OCI-LY7 (cell line): ENCODE measurements around the gene FBN1. TPM values are rescaled to one million over a fixed set of nuclear protein-coding genes. Genes with fewer than 3 reads are reported as not detected.

Experiments
- BruUV-seq: library from RNA; stranded (reverse); fragments of 400-500 nt; replicated peaks from 2 replicates; lab custom pipeline; 2021; lab: Mats Ljungman, UMichigan
- CTCF ChIA-PET: fragments of 300-600 bp; sonication (Branson Sonifier 250); formaldehyde crosslinking; loops from one replicate; lab custom pipeline; 2022; ENCODE audit warnings: antibody characterized with exemption; ENCODE audit not compliant: unreplicated experiment; lab: Charles Lee
- POLR2A ChIA-PET: fragments of 300-600 bp; sonication (Branson Sonifier 250); formaldehyde crosslinking; loops from one replicate; lab custom pipeline; 2022; ENCODE audit warnings: antibody characterized with exemption; lab: Charles Lee
- DNase-seq: peaks from one replicate; pipeline ENCODE4 v3.0.0-alpha.2; 2015; ENCODE audit warnings: low spot score
- H2AFZ ChIP-seq: fragments of 200-600 bp; sonication (generic), shearing (Covaris generic); 2 replicates; pipeline ENCODE4 v1.6.1; 2014; ENCODE audit warnings: mild to moderate bottlenecking, antibody characterized with exemption, low read length, moderate library complexity
- H3K27ac ChIP-seq: fragments of 200-600 bp; sonication (generic); 2 replicates; pipeline ENCODE4 v1.5.1; 2014; ENCODE audit warnings: mixed run types, low read depth, mild to moderate bottlenecking, moderate library complexity, low read length, inconsistent platforms; ENCODE audit not compliant: poor library complexity, severe bottlenecking
- H3K36me3 ChIP-seq: fragments of 200-600 bp; sonication (generic); 2 replicates; pipeline ENCODE4 v1.6.1; 2014; ENCODE audit warnings: mild to moderate bottlenecking, antibody characterized with exemption, low read length, moderate library complexity, mixed read lengths; ENCODE audit not compliant: insufficient read depth
- H3K4me1 ChIP-seq: fragments of 200-600 bp; sonication (generic); 2 replicates; pipeline ENCODE4 v1.5.1; 2014; ENCODE audit warnings: mild to moderate bottlenecking, low read length; ENCODE audit not compliant: insufficient read depth, poor library complexity, severe bottlenecking
- H3K4me2 ChIP-seq: fragments of 200-600 bp; sonication (generic); 2 replicates; pipeline ENCODE4 v1.6.1; 2014; ENCODE audit warnings: mild to moderate bottlenecking, low read length
- H3K4me3 ChIP-seq: fragments of 200-600 bp; sonication (generic); 2 replicates; pipeline ENCODE4 v1.5.1; 2014; ENCODE audit warnings: mild to moderate bottlenecking, low read depth, low read length; ENCODE audit not compliant: poor library complexity, severe bottlenecking
- H3K79me2 ChIP-seq: fragments of 200-600 bp; sonication (generic); 2 replicates; pipeline ENCODE4 v1.6.1; 2016; ENCODE audit warnings: low read depth, mild to moderate bottlenecking, low read length, moderate library complexity, mixed read lengths; ENCODE audit not compliant: insufficient read depth
- H3K9me2 ChIP-seq: fragments of 200-600 bp; sonication (generic); 2 replicates; pipeline ENCODE4 v1.6.1; 2016; ENCODE audit warnings: mild to moderate bottlenecking, low read length, mixed read lengths; ENCODE audit not compliant: insufficient read depth
- H3K9me3 ChIP-seq: fragments of 200-600 bp; sonication (generic); 2 replicates; pipeline ENCODE4 v1.6.1; 2014; ENCODE audit warnings: mild to moderate bottlenecking, mixed run types, low read length, mixed read lengths
- H4K20me1 ChIP-seq: fragments of 200-600 bp; sonication (generic); 2 replicates; pipeline ENCODE4 v1.6.1; 2014; ENCODE audit warnings: mild to moderate bottlenecking, antibody characterized with exemption, low read length, moderate library complexity, mixed read lengths; ENCODE audit not compliant: insufficient read depth
- EZH2phosphoT487 ChIP-seq: fragments of 200-600 bp; sonication (generic); IDR thresholded peaks from 2 replicates; pipeline ENCODE4 v1.6.1; 2018; ENCODE audit warnings: low read depth, borderline replicate concordance, mild to moderate bottlenecking, mixed run types, antibody characterized with exemption, low read length, moderate library complexity, mixed read lengths
- intact Hi-C: fragments of 100-400 bp; cut with micrococcal nuclease; formaldehyde crosslinking; loops from one replicate; pipeline ENCODE4 v1.10.0; 2022; ENCODE audit not compliant: unreplicated experiment
- total RNA-seq, 2 experiments: library from RNA; depleted of rRNA in 1 of 2; stranded (reverse); fragments of >200 nt in 1 of 2; shearing (Covaris generic) in 1 of 2; gene quantifications; 2 replicates each; pipeline ENCODE4 v1.2.3, GENCODE V29; 2014 to 2022
- TF ChIP-seq, protein P1 (sequence below): fragments of 200-600 bp; sonication (generic); conservative IDR thresholded peaks from 2 replicates; pipeline ENCODE4 v1.5.1; 2014; ENCODE audit warnings: mild to moderate bottlenecking, antibody characterized with exemption, low read length, moderate library complexity, mixed read lengths

The FBN1 gene
- total RNA-seq, 2 experiments from 2014 or later: 0.68 to 1.0 TPM

- BruUV-seq: no TSS peak
- intact Hi-C loops: no loop called here
- DNase-seq: no peak
- H3K4me1 ChIP-seq: no peaks in the 10 kb centered on the region
- CTCF ChIA-PET: no interaction called here
- no peaks in the 10 kb centered on the region for H4K20me1 ChIP-seq
- H3K9me3 ChIP-seq: no peaks in the 10 kb centered on the region
- H3K27ac ChIP-seq: no peak overlapping the region
- H3K9me2 ChIP-seq: no peaks in the 10 kb centered on the region
- no peak overlapping the region for H3K4me2 ChIP-seq
- TF ChIP-seq, protein P1, sequence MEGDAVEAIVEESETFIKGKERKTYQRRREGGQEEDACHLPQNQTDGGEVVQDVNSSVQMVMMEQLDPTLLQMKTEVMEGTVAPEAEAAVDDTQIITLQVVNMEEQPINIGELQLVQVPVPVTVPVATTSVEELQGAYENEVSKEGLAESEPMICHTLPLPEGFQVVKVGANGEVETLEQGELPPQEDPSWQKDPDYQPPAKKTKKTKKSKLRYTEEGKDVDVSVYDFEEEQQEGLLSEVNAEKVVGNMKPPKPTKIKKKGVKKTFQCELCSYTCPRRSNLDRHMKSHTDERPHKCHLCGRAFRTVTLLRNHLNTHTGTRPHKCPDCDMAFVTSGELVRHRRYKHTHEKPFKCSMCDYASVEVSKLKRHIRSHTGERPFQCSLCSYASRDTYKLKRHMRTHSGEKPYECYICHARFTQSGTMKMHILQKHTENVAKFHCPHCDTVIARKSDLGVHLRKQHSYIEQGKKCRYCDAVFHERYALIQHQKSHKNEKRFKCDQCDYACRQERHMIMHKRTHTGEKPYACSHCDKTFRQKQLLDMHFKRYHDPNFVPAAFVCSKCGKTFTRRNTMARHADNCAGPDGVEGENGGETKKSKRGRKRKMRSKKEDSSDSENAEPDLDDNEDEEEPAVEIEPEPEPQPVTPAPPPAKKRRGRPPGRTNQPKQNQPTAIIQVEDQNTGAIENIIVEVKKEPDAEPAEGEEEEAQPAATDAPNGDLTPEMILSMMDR: no peak
- TF ChIP-seq EZH2phosphoT487: no peak
- no peak overlapping the region for H2AFZ ChIP-seq
- H3K4me3 ChIP-seq: no peak overlapping the region
- H3K36me3 ChIP-seq: no peaks in the 10 kb centered on the region
- no peaks in the 10 kb centered on the region for H3K79me2 ChIP-seq
- POLR2A ChIA-PET: no interaction called here
Measured at GRCh38 chr15:48584812-48585563, 60.5 kb downstream of the FBN1 start.

DNA sequence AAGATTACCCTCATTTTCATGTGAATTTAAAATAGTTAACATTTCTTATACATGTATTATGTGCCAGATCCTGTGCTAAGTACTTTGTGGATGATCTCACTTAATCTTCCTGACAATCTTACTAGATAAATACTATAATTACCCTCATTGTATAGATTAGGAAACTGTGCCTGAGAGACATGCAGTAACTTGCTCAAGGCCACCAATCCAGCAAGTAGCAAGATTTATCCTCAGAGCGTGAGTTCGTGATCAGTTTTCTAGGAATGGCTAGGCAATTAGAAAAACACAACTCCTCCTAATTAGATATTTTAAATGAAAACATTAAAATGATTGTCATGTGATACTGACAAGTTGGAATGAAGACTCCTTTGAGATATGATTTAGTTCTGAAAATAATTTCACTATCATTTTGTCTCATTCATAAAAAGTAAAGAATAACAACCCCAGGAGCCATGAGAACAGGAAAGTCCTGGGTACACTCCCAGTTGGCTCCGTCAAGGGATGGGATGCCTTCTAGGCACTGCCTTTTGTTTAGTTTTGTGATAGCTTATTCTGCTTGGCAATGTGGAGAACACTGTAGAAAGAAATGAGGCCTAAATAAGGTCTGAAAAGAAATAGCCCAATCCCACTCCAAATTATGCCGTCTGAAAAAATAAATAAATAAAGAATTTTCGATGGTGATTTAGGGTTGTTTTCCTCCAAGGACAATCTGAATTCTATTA lies 61.3 kb downstream of the FBN1 start:
- BruUV-seq: no TSS peak
- no peak overlapping the region for H3K4me2 ChIP-seq
- no peak overlapping the region for H2AFZ ChIP-seq
- H3K9me3 ChIP-seq: no peaks in the 10 kb centered on the region
- intact Hi-C loops: no loop called here
- no peaks in the 10 kb centered on the region for H3K9me2 ChIP-seq
- CTCF ChIA-PET: no interaction called here
- POLR2A ChIA-PET: interaction anchor here (1.0 kb wide), 1 partner anchor 23 kb away, joined by 3 read pairs; no protein-coding TSS in a partner anchor
- no peaks in the 10 kb centered on the region for H3K4me1 ChIP-seq
- H3K27ac ChIP-seq: no peak overlapping the region
- no peak for TF ChIP-seq EZH2phosphoT487
- TF ChIP-seq, protein P1: no peak
- DNase-seq: no peak
- H3K36me3 ChIP-seq: no peaks in the 10 kb centered on the region
- no peaks in the 10 kb centered on the region for H3K79me2 ChIP-seq
- no peak overlapping the region for H3K4me3 ChIP-seq
- no peaks in the 10 kb centered on the region for H4K20me1 ChIP-seq
